Large intestine (tissue), 3 donors: Measurements from ENCODE around the gene IGFL3. TPM values are rescaled to one million over a fixed set of nuclear protein-coding genes. Genes with fewer than 3 reads are reported as not detected.
"Not testable (repeated sequence)": the region's sequence is repeated elsewhere in the genome, so short reads cannot be mapped to it uniquely, and the experiment has no call there.

Source experiments
- DNase-seq, 2 donors: peaks; one replicate each; pipeline versions ENCODE4 v3.0.0 to v3.0.0-alpha.2; 2013
- H3K27ac ChIP-seq: one replicate; pipeline ENCODE4 v1.5.1; 2013; ENCODE audit warnings: low read length
- H3K27me3 ChIP-seq: 2 replicates; pipeline ENCODE4 v1.6.1; 2013; ENCODE audit warnings: low read length; ENCODE audit not compliant: control insufficient read depth, insufficient read depth
- H3K36me3 ChIP-seq: 2 replicates; pipeline ENCODE4 v1.6.1; 2013; ENCODE audit warnings: low read length; ENCODE audit not compliant: control insufficient read depth, insufficient read depth
- H3K4me1 ChIP-seq: one replicate; pipeline ENCODE4 v1.6.1; 2013; ENCODE audit warnings: low read length; ENCODE audit not compliant: control insufficient read depth, insufficient read depth
- H3K4me3 ChIP-seq: one replicate; pipeline ENCODE4 v1.5.1; 2013; ENCODE audit warnings: low read length
- H3K9me3 ChIP-seq: one replicate; pipeline ENCODE4 v1.6.1; 2013; ENCODE audit warnings: mild to moderate bottlenecking, low read depth, low read length, moderate library complexity; ENCODE audit not compliant: control insufficient read depth
- WGBS: methylation state at CpG from one replicate; pipeline ENCODE4 v1.1.5; 2013; ENCODE audit warnings: low lambda C conversion rate; ENCODE audit not compliant: insufficient coverage; 5-methylcytosine and 5-hydroxymethylcytosine counted together
- polyA plus RNA-seq: library from polyadenylated mRNA; unstranded; fragments of 120-200 nt; gene quantifications from one replicate; pipeline ENCODE4 v1.2.1, GENCODE V29; 2013

IGFL3 gene
- polyA plus RNA-seq, 1 donor = not detected

GRCh38 chr19:46078573-46079332 is 45.7 kb downstream of the IGFL3 start:
- no CpG with 5 or more reads among the region's 71 CpGs for WGBS
- H3K4me1 ChIP-seq, H3K27ac ChIP-seq, H3K36me3 ChIP-seq, H3K9me3 ChIP-seq, H3K4me3 ChIP-seq: not testable (repeated sequence)
- peak; percentile 44 to 57 for DNase-seq
- peaks cover 33% of the 10 kb centered on the region for H3K27me3 ChIP-seq

GRCh38 chr19:46077815-46078167 is 46.7 kb downstream of the IGFL3 start:
- Histone ChIP-seq H3K9me3 (peaks cover 8% of the 10 kb centered on the region), H3K27ac (no peak overlapping the region), H3K4me3 (no peak overlapping the region), H3K36me3 (no peaks in the 10 kb centered on the region), H3K27me3 (peaks cover 33% of the 10 kb centered on the region), H3K4me1 (peaks cover 6% of the 10 kb centered on the region)
- WGBS = 80% methylated on average over 1 of the region's 6 CpGs
- no peak for DNase-seq

- Histone ChIP-seq H3K9me3 (peaks cover 8% of the 10 kb centered on the region), H3K36me3 (no peaks in the 10 kb centered on the region), H3K27me3 (peaks cover 33% of the 10 kb centered on the region), H3K27ac (no peak overlapping the region), H3K4me3 (peak overlapping the region; percentile 45), H3K4me1 (peaks cover 6% of the 10 kb centered on the region)
- WGBS = no CpG with 5 or more reads among the region's 50 CpGs
- DNase-seq = peak; percentile 43 to 66
Measured at GRCh38 chr19:46076951-46077814, 47.3 kb downstream of the IGFL3 start.

GRCh38 chr19:46076031-46076880 is 48.2 kb downstream of the IGFL3 start:
- no peaks in the 10 kb centered on the region for H3K36me3 ChIP-seq
- H3K9me3 ChIP-seq = peaks cover 8% of the 10 kb centered on the region
- 56% methylated on average over 4 of the region's 9 CpGs for WGBS
- H3K4me1 ChIP-seq = peaks cover 6% of the 10 kb centered on the region
- peaks cover 33% of the 10 kb centered on the region for H3K27me3 ChIP-seq
- no peak for DNase-seq
- no peak overlapping the region for H3K4me3 ChIP-seq
- no peak overlapping the region for H3K27ac ChIP-seq

- peaks cover 18% of the 10 kb centered on the region for H3K4me1 ChIP-seq
- no peak overlapping the region for H3K27ac ChIP-seq
- H3K9me3 ChIP-seq = no peaks in the 10 kb centered on the region
- WGBS = 83% methylated on average over 2 of the region's 3 CpGs
- H3K36me3 ChIP-seq = no peaks in the 10 kb centered on the region
- no peak overlapping the region for H3K4me3 ChIP-seq
- H3K27me3 ChIP-seq = peaks cover 15% of the 10 kb centered on the region
- no peak for DNase-seq
Measured at GRCh38 chr19:46073268-46073922, 51.1 kb downstream of the IGFL3 start.

Other genes starting within 250 kb of the IGFL3 start
- 21.1 TPM for gene IRF2BP1, start 238.5 kb downstream of the IGFL3 start, polyA plus RNA-seq
- gene MYPOP, start 222.1 kb downstream of the IGFL3 start, polyA plus RNA-seq = 8.9 TPM
- gene NANOS2, start 209.9 kb downstream of the IGFL3 start, polyA plus RNA-seq = not detected
- 2.5 TPM for gene NOVA2, start 150.8 kb downstream of the IGFL3 start, polyA plus RNA-seq
- gene CCDC61, start 129.2 kb downstream of the IGFL3 start, polyA plus RNA-seq = 13.2 TPM
- 0.07 TPM for gene PGLYRP1, start 101.6 kb downstream of the IGFL3 start, polyA plus RNA-seq
- 0.36 TPM for gene IGFL4, start 83.7 kb downstream of the IGFL3 start, polyA plus RNA-seq
- 0.36 TPM for gene IGFL2, start 23.6 kb upstream of the IGFL3 start, polyA plus RNA-seq
- gene IGFL1, start 105.1 kb upstream of the IGFL3 start, polyA plus RNA-seq = not detected
- gene HIF3A, start 172.4 kb upstream of the IGFL3 start, polyA plus RNA-seq = 165 TPM
- 59.5 TPM for gene PPP5C, start 222.4 kb upstream of the IGFL3 start, polyA plus RNA-seq